ENCODE measurements around the gene PRDX6. TPM values are rescaled to one million over a fixed set of nuclear protein-coding genes. Genes with fewer than 3 reads are reported as not detected.

Gene PRDX6
- total and polyA plus RNA-seq, 10 of the 15 experiments (the other 5 are each of a cell fraction or from before 2014, with no cell fraction given), result 70.7 to 230 (median 138) TPM

- DNase-seq (ENCODE audit: low read depth, low spot score) (no peak), ATAC-seq (no peak), FAIRE-seq (no peak)
- H3K79me2 ChIP-seq (ENCODE audit: control insufficient read depth, insufficient read depth, low read length), result no peaks in the 10 kb centered on the region
- H3K4me1 ChIP-seq (ENCODE audit: control insufficient read depth, insufficient read depth, low read length), result peaks cover 15% of the 10 kb centered on the region
- no peak for TF ChIP-seq ZNF687 (IDR thresholded peaks at IDR 0.05)
- TF ChIP-seq MYB (IDR thresholded peaks at IDR 0.05; ENCODE audit: borderline replicate concordance, low read depth, low read length), result no peak
- TF ChIP-seq WRNIP1 (IDR thresholded peaks at IDR 0.05; ENCODE audit: borderline replicate concordance, low read depth, low read length), result no peak
- TF ChIP-seq ZNF274 (IDR thresholded peaks at IDR 0.05; ENCODE audit: insufficient read depth, insufficient read length), result no peak
- no peak for TF ChIP-seq ZNF622 (IDR thresholded peaks at IDR 0.05)
- TF ChIP-seq RUNX3 (IDR thresholded peaks at IDR 0.05; ENCODE audit: low read length), result no peak
- TF ChIP-seq SUPT20H (IDR thresholded peaks at IDR 0.05; ENCODE audit: borderline replicate concordance, control insufficient read depth, low read depth, low read length), result no peak
- TF ChIP-seq ATF7 (IDR thresholded peaks at IDR 0.05; ENCODE audit: low read depth), result no peak
- TF ChIP-seq SPI1 (IDR thresholded peaks at IDR 0.05; ENCODE audit: borderline replicate concordance, insufficient read depth, low read depth, low read length), result no peak
- TF ChIP-seq DPF2 (IDR thresholded peaks at IDR 0.05), result no peak
- no peak for TF ChIP-seq BCLAF1 (IDR thresholded peaks at IDR 0.05)
- no peak for TF ChIP-seq YY1 (IDR thresholded peaks at IDR 0.05; ENCODE audit: low read depth, low read length)
- TF ChIP-seq IKZF1 (conservative IDR thresholded peaks at IDR 0.05), result no peak
- ChIA-PET RAD21 (ENCODE audit: unreplicated experiment) (no interaction called here), POLR2A (no interaction called here), SMC1A (ENCODE audit: uncharacterized antibody, unreplicated experiment) (no interaction called here), CTCF (interaction anchor here (1.3 to 2.5 kb wide), 2 partner anchors 9 to 11 kb away, joined by 4 to 23 read pairs; no protein-coding TSS in a partner anchor)
- no peaks in the 10 kb centered on the region for H4K20me1 ChIP-seq (ENCODE audit: control insufficient read depth, insufficient read depth)
- H3K27ac ChIP-seq (ENCODE audit: control insufficient read depth, insufficient read depth), result no peak overlapping the region
- H3K4me2 ChIP-seq (ENCODE audit: control insufficient read depth, insufficient read depth), result no peak overlapping the region
- WGBS (ENCODE audit: insufficient coverage, insufficient replicate concordance, low lambda C conversion rate, missing lambda C conversion rate), result 100% methylated on average over 1 of the region's 1 CpG
- no peak overlapping the region for H3K4me3 ChIP-seq
- no peak overlapping the region for H2AFZ ChIP-seq (ENCODE audit: control insufficient read depth, low read depth, low read length)
- in situ Hi-C loops (cut with MboI), result loop anchor here (25.0 kb wide), 1 partner anchor 772 kb away; no protein-coding TSS in a partner anchor
- no peaks in the 10 kb centered on the region for H3K27me3 ChIP-seq (replicated peaks in 1 of 2; ENCODE audit: control insufficient read depth in 2 of 2, insufficient read depth in 2 of 2, low read length in 1 of 2)
- intact Hi-C loops (cut with micrococcal nuclease; ENCODE audit: unreplicated experiment), result no loop called here
- H3K9me3 ChIP-seq (replicated peaks; ENCODE audit: control insufficient read depth, insufficient read depth, low read length), result no peaks in the 10 kb centered on the region
- H3K36me3 ChIP-seq (ENCODE audit: control insufficient read depth in 2 of 2, insufficient read depth in 2 of 2, low read length in 1 of 2), result no peaks in the 10 kb centered on the region
- H3K9ac ChIP-seq (ENCODE audit: control insufficient read depth, insufficient read depth, low read length), result no peak overlapping the region
- BruUV-seq (replicated peaks), result no TSS peak
These were observed 36.7 kb upstream of the PRDX6 start for GRCh38 chr1:173440430-173440829.
